ENCODE data around the gene B3GALT4.
"Not testable (repeated sequence)": the region's sequence is repeated elsewhere in the genome, so short reads cannot be mapped to it uniquely, and the experiment has no call there.

The B3GALT4 gene

GRCh38 chr6:33276864-33277662, at the start of gene B3GALT4:
Gene B3GALT4 (plus strand): TSS chr6:33277123. CDS start chr6:33277420, 297 bp downstream.
- DNase-seq (ENCODE audit: low spot score): peak; percentile 47

- DNase-seq (ENCODE audit: low spot score): no peak
Observed at GRCh38 chr6:33235221-33235634, 41.7 kb upstream of the B3GALT4 start.

- DNase-seq (ENCODE audit: low spot score): no peak
Observed at GRCh38 chr6:33236328-33236727, 40.6 kb upstream of the B3GALT4 start.

GRCh38 chr6:33236852-33237251, 40.1 kb upstream of the B3GALT4 start:
- DNase-seq (ENCODE audit: low spot score): no peak

- DNase-seq (ENCODE audit: low spot score): no peak
Observed at GRCh38 chr6:33237741-33238140, 39.2 kb upstream of the B3GALT4 start.

GRCh38 chr6:33241968-33242367, 35.0 kb upstream of the B3GALT4 start:
- DNase-seq (ENCODE audit: low spot score): no peak

- DNase-seq (ENCODE audit: low spot score): no peak
Observed at GRCh38 chr6:33243476-33243875, 33.4 kb upstream of the B3GALT4 start.

- DNase-seq (ENCODE audit: low spot score): peak; percentile 84
Observed at GRCh38 chr6:33247977-33248642, 28.8 kb upstream of the B3GALT4 start.

GRCh38 chr6:33248643-33248931, 28.3 kb upstream of the B3GALT4 start:
- DNase-seq (ENCODE audit: low spot score): no peak

- DNase-seq (ENCODE audit: low spot score): peak; percentile 97
Observed at GRCh38 chr6:33248932-33249731, 27.8 kb upstream of the B3GALT4 start.

GRCh38 chr6:33249732-33250630, 26.9 kb upstream of the B3GALT4 start:
- DNase-seq (ENCODE audit: low spot score): peak; percentile 63

GRCh38 chr6:33250731-33251130, 26.2 kb upstream of the B3GALT4 start:
- DNase-seq (ENCODE audit: low spot score): no peak

GRCh38 chr6:33251395-33252012, 25.4 kb upstream of the B3GALT4 start:
- no peak for DNase-seq (ENCODE audit: low spot score)

GRCh38 chr6:33252759-33253158, 24.2 kb upstream of the B3GALT4 start:
- DNase-seq (ENCODE audit: low spot score): peak; percentile 27

- DNase-seq (ENCODE audit: low spot score): no peak
Observed at GRCh38 chr6:33254591-33254990, 22.3 kb upstream of the B3GALT4 start.

- no peak for DNase-seq (ENCODE audit: low spot score)
Observed at GRCh38 chr6:33259032-33259431, 17.9 kb upstream of the B3GALT4 start.

GRCh38 chr6:33262490-33262889, 14.4 kb upstream of the B3GALT4 start:
- DNase-seq (ENCODE audit: low spot score): not testable (repeated sequence)

- DNase-seq (ENCODE audit: low spot score): no peak
Observed at GRCh38 chr6:33264015-33264414, 12.9 kb upstream of the B3GALT4 start.

- no peak for DNase-seq (ENCODE audit: low spot score)
Observed at GRCh38 chr6:33271117-33271467, 5.8 kb upstream of the B3GALT4 start.

- DNase-seq (ENCODE audit: low spot score): peak; percentile 93
Observed at GRCh38 chr6:33271468-33272274, 5.3 kb upstream of the B3GALT4 start, which contains the start of the genes RPS18 and VPS52. Gene RPS18 (plus strand): TSS chr6:33272075. CDS start chr6:33272120, 45 bp downstream. Gene VPS52 (minus strand): TSS chr6:33271876. CDS start chr6:33271675, 201 bp downstream.

Data from kidney capillary endothelial cell (primary cell).